HL-60 (cell line): Measurements from ENCODE around the gene ZBTB24.

ENCODE experiments used
- DNase-seq, 2 experiments: peaks; one replicate each; pipeline ENCODE4 v3.0.0-alpha.2; 2010 to 2020; ENCODE audit warnings: low read depth in 1 of 2, low spot score in 1 of 2
- H3K27ac ChIP-seq: fragments of 250-450 bp; sonication (Bioruptor Pico); replicated peaks from 2 replicates; pipeline ENCODE4 v1.5.1; 2020; ENCODE audit warnings: mild to moderate bottlenecking, moderate library complexity
- H3K27me3 ChIP-seq: fragments of 250-450 bp; sonication (Bioruptor Pico); 2 replicates; pipeline ENCODE4 v1.5.1; 2021; ENCODE audit warnings: mild to moderate bottlenecking, moderate library complexity; ENCODE audit not compliant: insufficient read depth, poor library complexity, severe bottlenecking
- H3K4me3 ChIP-seq: replicated peaks from 2 replicates; pipeline ENCODE4 v1.5.1; 2011; ENCODE audit warnings: mild to moderate bottlenecking, control low read depth, low read length; ENCODE audit not compliant: insufficient read depth
- GABPA ChIP-seq: IDR thresholded peaks from 2 replicates; pipeline ENCODE4 v1.6.1; 2012; ENCODE audit warnings: low read depth
- POLR2AphosphoS5 ChIP-seq: IDR thresholded peaks from 2 replicates; pipeline ENCODE4 v1.6.1; 2012; ENCODE audit warnings: low read depth
- SPI1 ChIP-seq: IDR thresholded peaks from 2 replicates; pipeline ENCODE4 v1.6.1; 2012; ENCODE audit warnings: low read depth, mild to moderate bottlenecking, borderline replicate concordance
- TF ChIP-seq, protein P1 (sequence below): IDR thresholded peaks from one replicate; pipeline ENCODE4 v1.5.1; 2011; ENCODE audit warnings: low read length, control low read depth, inconsistent platforms; ENCODE audit not compliant: insufficient read depth
- TF ChIP-seq, protein P2 (sequence below): IDR thresholded peaks from 2 replicates; pipeline ENCODE4 v1.6.1; 2012; ENCODE audit warnings: low read depth; ENCODE audit not compliant: insufficient replicate concordance

ZBTB24 gene

DNA sequence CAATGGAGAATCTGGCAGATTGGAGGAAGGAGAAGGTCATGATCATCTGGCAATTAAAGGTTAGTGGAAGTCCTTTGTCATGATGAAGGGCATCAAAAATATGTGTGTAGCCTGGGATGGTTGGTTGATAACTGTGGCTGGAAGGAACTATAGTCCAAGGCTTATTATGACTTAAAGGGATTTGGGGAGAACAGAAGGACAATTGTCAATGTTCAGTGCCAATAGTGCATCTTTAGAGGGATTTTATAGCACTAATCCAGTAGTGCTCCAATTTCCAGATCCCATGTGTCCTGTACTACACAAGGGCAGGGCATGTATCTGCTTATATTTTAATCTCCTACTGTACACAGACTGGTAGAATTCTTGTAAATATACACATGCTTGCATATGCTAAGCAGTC, 5.0 kb upstream of the ZBTB24 start:
- no peak overlapping the region for H3K4me3 ChIP-seq
- DNase-seq: no peak
- TF ChIP-seq, protein P1, sequence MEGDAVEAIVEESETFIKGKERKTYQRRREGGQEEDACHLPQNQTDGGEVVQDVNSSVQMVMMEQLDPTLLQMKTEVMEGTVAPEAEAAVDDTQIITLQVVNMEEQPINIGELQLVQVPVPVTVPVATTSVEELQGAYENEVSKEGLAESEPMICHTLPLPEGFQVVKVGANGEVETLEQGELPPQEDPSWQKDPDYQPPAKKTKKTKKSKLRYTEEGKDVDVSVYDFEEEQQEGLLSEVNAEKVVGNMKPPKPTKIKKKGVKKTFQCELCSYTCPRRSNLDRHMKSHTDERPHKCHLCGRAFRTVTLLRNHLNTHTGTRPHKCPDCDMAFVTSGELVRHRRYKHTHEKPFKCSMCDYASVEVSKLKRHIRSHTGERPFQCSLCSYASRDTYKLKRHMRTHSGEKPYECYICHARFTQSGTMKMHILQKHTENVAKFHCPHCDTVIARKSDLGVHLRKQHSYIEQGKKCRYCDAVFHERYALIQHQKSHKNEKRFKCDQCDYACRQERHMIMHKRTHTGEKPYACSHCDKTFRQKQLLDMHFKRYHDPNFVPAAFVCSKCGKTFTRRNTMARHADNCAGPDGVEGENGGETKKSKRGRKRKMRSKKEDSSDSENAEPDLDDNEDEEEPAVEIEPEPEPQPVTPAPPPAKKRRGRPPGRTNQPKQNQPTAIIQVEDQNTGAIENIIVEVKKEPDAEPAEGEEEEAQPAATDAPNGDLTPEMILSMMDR: no peak
- TF ChIP-seq, protein P2, sequence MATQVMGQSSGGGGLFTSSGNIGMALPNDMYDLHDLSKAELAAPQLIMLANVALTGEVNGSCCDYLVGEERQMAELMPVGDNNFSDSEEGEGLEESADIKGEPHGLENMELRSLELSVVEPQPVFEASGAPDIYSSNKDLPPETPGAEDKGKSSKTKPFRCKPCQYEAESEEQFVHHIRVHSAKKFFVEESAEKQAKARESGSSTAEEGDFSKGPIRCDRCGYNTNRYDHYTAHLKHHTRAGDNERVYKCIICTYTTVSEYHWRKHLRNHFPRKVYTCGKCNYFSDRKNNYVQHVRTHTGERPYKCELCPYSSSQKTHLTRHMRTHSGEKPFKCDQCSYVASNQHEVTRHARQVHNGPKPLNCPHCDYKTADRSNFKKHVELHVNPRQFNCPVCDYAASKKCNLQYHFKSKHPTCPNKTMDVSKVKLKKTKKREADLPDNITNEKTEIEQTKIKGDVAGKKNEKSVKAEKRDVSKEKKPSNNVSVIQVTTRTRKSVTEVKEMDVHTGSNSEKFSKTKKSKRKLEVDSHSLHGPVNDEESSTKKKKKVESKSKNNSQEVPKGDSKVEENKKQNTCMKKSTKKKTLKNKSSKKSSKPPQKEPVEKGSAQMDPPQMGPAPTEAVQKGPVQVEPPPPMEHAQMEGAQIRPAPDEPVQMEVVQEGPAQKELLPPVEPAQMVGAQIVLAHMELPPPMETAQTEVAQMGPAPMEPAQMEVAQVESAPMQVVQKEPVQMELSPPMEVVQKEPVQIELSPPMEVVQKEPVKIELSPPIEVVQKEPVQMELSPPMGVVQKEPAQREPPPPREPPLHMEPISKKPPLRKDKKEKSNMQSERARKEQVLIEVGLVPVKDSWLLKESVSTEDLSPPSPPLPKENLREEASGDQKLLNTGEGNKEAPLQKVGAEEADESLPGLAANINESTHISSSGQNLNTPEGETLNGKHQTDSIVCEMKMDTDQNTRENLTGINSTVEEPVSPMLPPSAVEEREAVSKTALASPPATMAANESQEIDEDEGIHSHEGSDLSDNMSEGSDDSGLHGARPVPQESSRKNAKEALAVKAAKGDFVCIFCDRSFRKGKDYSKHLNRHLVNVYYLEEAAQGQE: no peak
- TF ChIP-seq SPI1 (no peak), POLR2AphosphoS5 (no peak), GABPA (no peak)
- H3K27me3 ChIP-seq: no peaks in the 10 kb centered on the region
- no peak overlapping the region for H3K27ac ChIP-seq

DNA sequence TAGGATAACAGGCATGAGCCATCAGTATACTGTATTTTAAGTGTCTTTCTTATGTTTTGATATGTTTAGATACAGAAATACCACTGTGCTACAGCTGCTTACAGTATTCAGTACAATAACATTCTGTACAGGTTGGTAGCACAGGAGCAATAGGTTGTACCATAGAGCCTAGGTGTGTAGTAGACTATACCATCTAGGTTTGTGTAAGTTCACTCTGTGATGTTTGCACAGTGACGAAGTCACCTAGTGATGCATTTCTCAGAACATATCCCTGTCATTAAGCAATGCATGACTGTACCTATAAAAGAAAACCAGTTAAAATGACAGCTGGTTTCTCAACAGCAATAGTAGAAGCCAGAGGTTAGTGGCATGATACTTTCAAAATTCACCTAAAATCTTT, 3.0 kb upstream of the ZBTB24 start:
- no peak for DNase-seq
- TF ChIP-seq POLR2AphosphoS5 (no peak), SPI1 (no peak), GABPA (no peak)
- TF ChIP-seq, protein P2: no peak
- TF ChIP-seq, protein P1: no peak
- no peak overlapping the region for H3K4me3 ChIP-seq
- H3K27me3 ChIP-seq: no peaks in the 10 kb centered on the region
- no peak overlapping the region for H3K27ac ChIP-seq

DNA sequence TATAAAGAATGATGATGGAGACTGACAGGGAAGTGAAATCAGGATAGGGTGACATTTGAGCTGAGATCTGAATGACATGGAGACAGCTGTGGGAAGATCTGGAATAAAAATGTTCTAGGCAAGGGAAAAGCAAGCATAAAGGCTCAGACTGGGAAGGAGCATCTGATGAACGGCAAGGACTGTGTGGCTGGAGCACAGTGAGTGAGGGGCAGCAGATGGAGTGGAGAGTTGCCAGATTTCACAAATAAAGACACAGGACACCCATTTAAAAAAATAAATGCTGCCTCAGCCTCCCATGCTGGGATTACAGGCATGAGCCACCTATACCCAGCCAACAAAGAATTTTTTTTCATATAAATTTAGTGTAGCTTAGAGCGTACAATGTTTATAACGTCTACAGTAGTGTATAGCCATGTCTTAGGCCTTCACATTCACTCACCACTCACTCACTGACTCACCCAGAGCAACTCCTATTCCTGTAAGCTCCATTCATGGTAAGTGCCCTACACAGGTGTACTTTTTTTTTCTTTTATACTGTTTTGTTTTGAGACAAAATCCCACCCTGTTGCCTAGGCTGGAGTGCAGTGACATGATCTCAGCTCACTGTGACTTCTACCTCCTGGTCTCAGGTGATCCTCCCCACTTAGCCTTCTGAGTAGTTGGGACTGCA, 2.4 kb upstream of the ZBTB24 start:
- no peak for DNase-seq
- Histone ChIP-seq H3K27ac (no peak overlapping the region), H3K4me3 (no peak overlapping the region), H3K27me3 (no peaks in the 10 kb centered on the region)
- no peak for TF ChIP-seq GABPA
- no peak for TF ChIP-seq SPI1
- no peak for TF ChIP-seq POLR2AphosphoS5
- TF ChIP-seq, protein P2: no peak
- TF ChIP-seq, protein P1: no peak
